HG03025 (cell line): Measurements from ENCODE around the gene TK2.
"Not testable (repeated sequence)": the region's sequence is repeated elsewhere in the genome, so short reads cannot be mapped to it uniquely, and the experiment has no call there.

ENCODE experiments used
- ATAC-seq: cut with Tn5 transposase; IDR thresholded peaks from one replicate; pipeline ENCODE4 v1.9.1; 2021; ENCODE audit warnings: mild to moderate bottlenecking, moderate library complexity; ENCODE audit not compliant: unreplicated experiment, low FRiP score

The TK2 gene

GRCh38 chr16:66521951-66522771, 27.8 kb downstream of the TK2 start:
- peak; percentile 64 for ATAC-seq

- ATAC-seq = no peak
These were observed 28.6 kb downstream of the TK2 start for GRCh38 chr16:66521252-66521713.

GRCh38 chr16:66520406-66521170, 29.3 kb downstream of the TK2 start:
- ATAC-seq = no peak

GRCh38 chr16:66519482-66520373, 30.2 kb downstream of the TK2 start:
- ATAC-seq = no peak

GRCh38 chr16:66517586-66518263, 32.2 kb downstream of the TK2 start:
- no peak for ATAC-seq

- peak; percentile 92 for ATAC-seq
These were observed 32.9 kb downstream of the TK2 start for GRCh38 chr16:66516808-66517585.

GRCh38 chr16:66516509-66516807, 33.5 kb downstream of the TK2 start:
- peak; percentile 6 for ATAC-seq

GRCh38 chr16:66515596-66516508, 34.1 kb downstream of the TK2 start:
- ATAC-seq = no peak

- ATAC-seq = not testable (repeated sequence)
These were observed 34.8 kb downstream of the TK2 start for GRCh38 chr16:66514980-66515595.

- ATAC-seq = not testable (repeated sequence)
These were observed 35.5 kb downstream of the TK2 start for GRCh38 chr16:66514391-66514790.

- no peak for ATAC-seq
These were observed 36.7 kb downstream of the TK2 start for GRCh38 chr16:66513111-66513723.

- ATAC-seq = no peak
These were observed 37.4 kb downstream of the TK2 start for GRCh38 chr16:66512272-66513110.

- no peak for ATAC-seq
These were observed 38.2 kb downstream of the TK2 start for GRCh38 chr16:66511602-66512271.

GRCh38 chr16:66510711-66511601, 39.0 kb downstream of the TK2 start:
- no peak for ATAC-seq

GRCh38 chr16:66510298-66510697, 39.6 kb downstream of the TK2 start:
- ATAC-seq = no peak
